ENCODE data around the gene SKIC2.

SKIC2 gene

GRCh38 chr6:31968791-31969711 is 10.1 kb downstream of the SKIC2 start:
- Histone ChIP-seq H3K27me3 (ENCODE audit: control insufficient read depth, low read length) (no peaks in the 10 kb centered on the region), H3K4me3 (ENCODE audit: low read length) (no peak overlapping the region), H3K36me3 (ENCODE audit: control insufficient read depth, low read length) (peaks cover 73% of the 10 kb centered on the region), H3K9me3 (ENCODE audit: control insufficient read depth, insufficient read depth, low read length) (no peaks in the 10 kb centered on the region), H3K27ac (ENCODE audit: low read depth, low read length) (no peak overlapping the region), H3K9me2 (replicated peaks; ENCODE audit: control insufficient read depth, low read length) (no peaks in the 10 kb centered on the region), H3K79me2 (ENCODE audit: control insufficient read depth, low read length) (peaks cover 37% of the 10 kb centered on the region), H4K20me1 (ENCODE audit: control insufficient read depth, insufficient read depth, low read depth, low read length) (no peaks in the 10 kb centered on the region), H3K4me2 (ENCODE audit: low read length) (no peak overlapping the region), H3K4me1 (ENCODE audit: control insufficient read depth, low read length) (peaks cover 30% of the 10 kb centered on the region), H3F3A (ENCODE audit: control insufficient read depth, insufficient read depth) (no peaks in the 10 kb centered on the region; the same call in 1 of the 2 replicates)
- TF ChIP-seq, protein P1, sequence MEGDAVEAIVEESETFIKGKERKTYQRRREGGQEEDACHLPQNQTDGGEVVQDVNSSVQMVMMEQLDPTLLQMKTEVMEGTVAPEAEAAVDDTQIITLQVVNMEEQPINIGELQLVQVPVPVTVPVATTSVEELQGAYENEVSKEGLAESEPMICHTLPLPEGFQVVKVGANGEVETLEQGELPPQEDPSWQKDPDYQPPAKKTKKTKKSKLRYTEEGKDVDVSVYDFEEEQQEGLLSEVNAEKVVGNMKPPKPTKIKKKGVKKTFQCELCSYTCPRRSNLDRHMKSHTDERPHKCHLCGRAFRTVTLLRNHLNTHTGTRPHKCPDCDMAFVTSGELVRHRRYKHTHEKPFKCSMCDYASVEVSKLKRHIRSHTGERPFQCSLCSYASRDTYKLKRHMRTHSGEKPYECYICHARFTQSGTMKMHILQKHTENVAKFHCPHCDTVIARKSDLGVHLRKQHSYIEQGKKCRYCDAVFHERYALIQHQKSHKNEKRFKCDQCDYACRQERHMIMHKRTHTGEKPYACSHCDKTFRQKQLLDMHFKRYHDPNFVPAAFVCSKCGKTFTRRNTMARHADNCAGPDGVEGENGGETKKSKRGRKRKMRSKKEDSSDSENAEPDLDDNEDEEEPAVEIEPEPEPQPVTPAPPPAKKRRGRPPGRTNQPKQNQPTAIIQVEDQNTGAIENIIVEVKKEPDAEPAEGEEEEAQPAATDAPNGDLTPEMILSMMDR (IDR thresholded peaks at IDR 0.05; ENCODE audit: low read depth, low read length, poor library complexity, severe bottlenecking), result no peak
- TF ChIP-seq EZH2phosphoT487 (IDR thresholded peaks at IDR 0.05; ENCODE audit: borderline replicate concordance, low read length), result no peak

- Histone ChIP-seq H3K4me3 (ENCODE audit: low read length) (peak overlapping the region; percentile 93), H3K27ac (ENCODE audit: low read depth, low read length) (no peak overlapping the region), H3K9me3 (ENCODE audit: control insufficient read depth, insufficient read depth, low read length) (no peaks in the 10 kb centered on the region), H3K4me2 (ENCODE audit: low read length) (peak overlapping the region; percentile 99), H3K4me1 (ENCODE audit: control insufficient read depth, low read length) (peaks cover 30% of the 10 kb centered on the region), H3K36me3 (ENCODE audit: control insufficient read depth, low read length) (peaks cover 66% of the 10 kb centered on the region), H3K27me3 (ENCODE audit: control insufficient read depth, low read length) (no peaks in the 10 kb centered on the region), H3K79me2 (ENCODE audit: control insufficient read depth, low read length) (peaks cover 39% of the 10 kb centered on the region), H3F3A (ENCODE audit: control insufficient read depth, insufficient read depth) (peaks cover 3% of the 10 kb centered on the region; the same call in 1 of the 2 replicates), H3K9me2 (replicated peaks; ENCODE audit: control insufficient read depth, low read length) (no peaks in the 10 kb centered on the region), H4K20me1 (ENCODE audit: control insufficient read depth, insufficient read depth, low read depth, low read length) (no peaks in the 10 kb centered on the region)
- TF ChIP-seq, protein P1 (IDR thresholded peaks at IDR 0.05; ENCODE audit: low read depth, low read length, poor library complexity, severe bottlenecking), result no peak
- no peak for TF ChIP-seq EZH2phosphoT487 (IDR thresholded peaks at IDR 0.05; ENCODE audit: borderline replicate concordance, low read length)
Measured at GRCh38 chr6:31969712-31970603, 11.0 kb downstream of the SKIC2 start.

- no peaks in the 10 kb centered on the region for H4K20me1 ChIP-seq (ENCODE audit: control insufficient read depth, insufficient read depth, low read depth, low read length)
- TF ChIP-seq EZH2phosphoT487 (IDR thresholded peaks at IDR 0.05; ENCODE audit: borderline replicate concordance, low read length), result no peak
- TF ChIP-seq, protein P1 (IDR thresholded peaks at IDR 0.05; ENCODE audit: low read depth, low read length, poor library complexity, severe bottlenecking), result no peak
- H3K4me3 ChIP-seq (ENCODE audit: low read length), result peak overlapping the region; percentile 93
- peaks cover 30% of the 10 kb centered on the region for H3K4me1 ChIP-seq (ENCODE audit: control insufficient read depth, low read length)
- H3K27ac ChIP-seq (ENCODE audit: low read depth, low read length), result no peak overlapping the region
- peaks cover 39% of the 10 kb centered on the region for H3K79me2 ChIP-seq (ENCODE audit: control insufficient read depth, low read length)
- peak overlapping the region; percentile 99 for H3K4me2 ChIP-seq (ENCODE audit: low read length)
- no peaks in the 10 kb centered on the region for H3K9me3 ChIP-seq (ENCODE audit: control insufficient read depth, insufficient read depth, low read length)
- peaks cover 3% of the 10 kb centered on the region; the same call in 1 of the 2 replicates for H3F3A ChIP-seq (ENCODE audit: control insufficient read depth, insufficient read depth)
- peaks cover 59% of the 10 kb centered on the region for H3K36me3 ChIP-seq (ENCODE audit: control insufficient read depth, low read length)
- H3K9me2 ChIP-seq (replicated peaks; ENCODE audit: control insufficient read depth, low read length), result no peaks in the 10 kb centered on the region
- H3K27me3 ChIP-seq (ENCODE audit: control insufficient read depth, low read length), result no peaks in the 10 kb centered on the region
Measured at GRCh38 chr6:31970604-31971271, 11.8 kb downstream of the SKIC2 start.
